Measurements from ENCODE around the gene TMPRSS3.

The TMPRSS3 gene

GRCh38 chr21:42346866-42347600, 48.8 kb downstream of the TMPRSS3 start:
- no peak for DNase-seq
- in situ Hi-C loops (cut with HindIII; ENCODE audit: low pct_ligation_motif_present, low pct_unique_long_range_greater_than_20kb, low sequenced_read_pairs) = no loop called here

- in situ Hi-C loops (cut with HindIII; ENCODE audit: low pct_ligation_motif_present, low pct_unique_long_range_greater_than_20kb, low sequenced_read_pairs) = no loop called here
- DNase-seq = no peak
These were observed 49.4 kb downstream of the TMPRSS3 start for GRCh38 chr21:42346441-42346840.

GRCh38 chr21:42344631-42345030, 51.2 kb downstream of the TMPRSS3 start:
- in situ Hi-C loops (cut with HindIII; ENCODE audit: low pct_ligation_motif_present, low pct_unique_long_range_greater_than_20kb, low sequenced_read_pairs) = no loop called here
- no peak for DNase-seq

- in situ Hi-C loops (cut with HindIII; ENCODE audit: low pct_ligation_motif_present, low pct_unique_long_range_greater_than_20kb, low sequenced_read_pairs) = no loop called here
- DNase-seq = no peak
These were observed 51.8 kb downstream of the TMPRSS3 start for GRCh38 chr21:42343963-42344510.

GRCh38 chr21:42343556-42343955, 52.3 kb downstream of the TMPRSS3 start:
- in situ Hi-C loops (cut with HindIII; ENCODE audit: low pct_ligation_motif_present, low pct_unique_long_range_greater_than_20kb, low sequenced_read_pairs) = no loop called here
- DNase-seq = no peak

- in situ Hi-C loops (cut with HindIII; ENCODE audit: low pct_ligation_motif_present, low pct_unique_long_range_greater_than_20kb, low sequenced_read_pairs) = no loop called here
- no peak for DNase-seq
These were observed 52.8 kb downstream of the TMPRSS3 start for GRCh38 chr21:42343101-42343500.

GRCh38 chr21:42341776-42342542, 53.9 kb downstream of the TMPRSS3 start:
- DNase-seq = no peak
- in situ Hi-C loops (cut with HindIII; ENCODE audit: low pct_ligation_motif_present, low pct_unique_long_range_greater_than_20kb, low sequenced_read_pairs) = no loop called here

- in situ Hi-C loops (cut with HindIII; ENCODE audit: low pct_ligation_motif_present, low pct_unique_long_range_greater_than_20kb, low sequenced_read_pairs) = no loop called here
- no peak for DNase-seq
These were observed 55.4 kb downstream of the TMPRSS3 start for GRCh38 chr21:42340187-42341050.

GRCh38 chr21:42338729-42339715, 56.8 kb downstream of the TMPRSS3 start:
- DNase-seq = no peak
- in situ Hi-C loops (cut with HindIII; ENCODE audit: low pct_ligation_motif_present, low pct_unique_long_range_greater_than_20kb, low sequenced_read_pairs) = no loop called here

- in situ Hi-C loops (cut with HindIII; ENCODE audit: low pct_ligation_motif_present, low pct_unique_long_range_greater_than_20kb, low sequenced_read_pairs) = no loop called here
- DNase-seq = peak; percentile 60
These were observed 57.8 kb downstream of the TMPRSS3 start for GRCh38 chr21:42337830-42338728.

GRCh38 chr21:42337276-42337675, 58.6 kb downstream of the TMPRSS3 start:
- in situ Hi-C loops (cut with HindIII; ENCODE audit: low pct_ligation_motif_present, low pct_unique_long_range_greater_than_20kb, low sequenced_read_pairs) = no loop called here
- DNase-seq = no peak

GRCh38 chr21:42336054-42336453, 59.8 kb downstream of the TMPRSS3 start:
- DNase-seq = no peak
- in situ Hi-C loops (cut with HindIII; ENCODE audit: low pct_ligation_motif_present, low pct_unique_long_range_greater_than_20kb, low sequenced_read_pairs) = no loop called here

- in situ Hi-C loops (cut with HindIII; ENCODE audit: low pct_ligation_motif_present, low pct_unique_long_range_greater_than_20kb, low sequenced_read_pairs) = no loop called here
- no peak for DNase-seq
These were observed 63.1 kb downstream of the TMPRSS3 start for GRCh38 chr21:42332557-42333317.

GRCh38 chr21:42331660-42332059, 64.2 kb downstream of the TMPRSS3 start:
- in situ Hi-C loops (cut with HindIII; ENCODE audit: low pct_ligation_motif_present, low pct_unique_long_range_greater_than_20kb, low sequenced_read_pairs) = no loop called here
- no peak for DNase-seq

- DNase-seq = no peak
These were observed 65.2 kb downstream of the TMPRSS3 start for GRCh38 chr21:42330380-42331371.

More at GRCh38 chr21:42330380-42331371, 65.2 kb downstream of the TMPRSS3 start:
- in situ Hi-C loops (cut with HindIII; ENCODE audit: low pct_ligation_motif_present, low pct_unique_long_range_greater_than_20kb, low sequenced_read_pairs) = no loop called here

Data from ACHN (cell line).